Transverse colon (tissue), 4 donors: ENCODE results near the gene EHF.

Experiments used
- CTCF ChIP-seq, 5 experiments: fragments of 200-600 bp in 3 of 5; fragments of 450-650 bp in 2 of 5; sonication (generic) in 3 of 5; IDR thresholded peaks; 1 replicate in 2 of 5; 2 replicates in 3 of 5; pipeline ENCODE4 v1.5.1; 2016 to 2017; ENCODE audit warnings: antibody characterized with exemption in 5 of 5, inconsistent platforms in 3 of 5, mild to moderate bottlenecking in 2 of 5, moderate library complexity in 1 of 5
- POLR2A ChIP-seq: fragments of 450-650 bp; IDR thresholded peaks from one replicate; pipeline ENCODE4 v1.6.1; 2016; ENCODE audit warnings: antibody characterized with exemption, mild to moderate bottlenecking, moderate library complexity
- POLR2AphosphoS5 ChIP-seq, 3 donors: sonication (generic); formaldehyde crosslinking; IDR thresholded peaks; one replicate each; pipeline ENCODE4 v1.6.1; 2016; ENCODE audit warnings: antibody characterized with exemption in 3 of 3

GRCh38 chr11:34640924-34641275, 20.0 kb downstream of the EHF start:
- TF ChIP-seq CTCF (IDR thresholded peaks at IDR 0.05) (no peak), POLR2A (no peak), POLR2AphosphoS5 (IDR thresholded peaks at IDR 0.05) (no peak)
